ENCODE results near the gene TNFRSF25.

DNA sequence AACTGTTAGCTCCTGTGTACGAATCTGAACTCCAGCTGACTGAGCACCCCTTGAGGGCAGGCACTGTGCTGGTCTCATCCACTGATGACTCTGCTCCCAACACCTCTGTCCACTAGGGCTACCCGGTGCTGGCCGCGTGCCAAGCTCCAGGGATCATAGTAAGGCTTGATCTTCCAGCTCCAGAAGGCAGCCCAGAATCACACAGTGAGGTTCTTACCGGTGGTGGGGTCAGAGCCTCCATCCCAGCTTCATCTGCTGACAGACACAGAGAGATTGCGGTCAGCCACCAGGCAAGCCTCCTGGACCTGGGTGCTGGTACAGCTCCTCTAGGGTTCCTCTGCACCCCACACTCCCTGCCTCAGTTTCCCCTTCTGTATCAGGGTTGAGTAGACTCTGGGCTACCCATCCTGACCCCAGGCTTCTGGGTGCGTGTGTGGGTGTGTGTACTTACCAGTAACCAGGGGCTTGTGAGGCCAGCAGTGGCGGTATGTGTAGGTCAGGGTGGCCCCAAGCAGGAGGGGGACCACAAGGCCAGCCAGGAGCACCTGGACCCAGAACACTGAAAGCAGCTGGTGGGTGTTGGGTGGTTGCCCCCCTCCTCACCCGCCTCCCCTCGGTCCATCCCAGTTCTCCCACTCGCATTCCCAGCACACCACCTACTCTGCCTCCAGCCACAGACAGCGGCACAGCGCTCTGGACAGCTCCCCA, 3.4 kb downstream of the TNFRSF25 start:
- TF ChIP-seq, protein P1, sequence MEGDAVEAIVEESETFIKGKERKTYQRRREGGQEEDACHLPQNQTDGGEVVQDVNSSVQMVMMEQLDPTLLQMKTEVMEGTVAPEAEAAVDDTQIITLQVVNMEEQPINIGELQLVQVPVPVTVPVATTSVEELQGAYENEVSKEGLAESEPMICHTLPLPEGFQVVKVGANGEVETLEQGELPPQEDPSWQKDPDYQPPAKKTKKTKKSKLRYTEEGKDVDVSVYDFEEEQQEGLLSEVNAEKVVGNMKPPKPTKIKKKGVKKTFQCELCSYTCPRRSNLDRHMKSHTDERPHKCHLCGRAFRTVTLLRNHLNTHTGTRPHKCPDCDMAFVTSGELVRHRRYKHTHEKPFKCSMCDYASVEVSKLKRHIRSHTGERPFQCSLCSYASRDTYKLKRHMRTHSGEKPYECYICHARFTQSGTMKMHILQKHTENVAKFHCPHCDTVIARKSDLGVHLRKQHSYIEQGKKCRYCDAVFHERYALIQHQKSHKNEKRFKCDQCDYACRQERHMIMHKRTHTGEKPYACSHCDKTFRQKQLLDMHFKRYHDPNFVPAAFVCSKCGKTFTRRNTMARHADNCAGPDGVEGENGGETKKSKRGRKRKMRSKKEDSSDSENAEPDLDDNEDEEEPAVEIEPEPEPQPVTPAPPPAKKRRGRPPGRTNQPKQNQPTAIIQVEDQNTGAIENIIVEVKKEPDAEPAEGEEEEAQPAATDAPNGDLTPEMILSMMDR (IDR thresholded peaks at IDR 0.05) = no peak
- TF ChIP-seq POLR2A (IDR thresholded peaks at IDR 0.05) = no peak
